GM21526 (cell line): ENCODE measurements around the gene IRF1.

Experiments
- ATAC-seq: cut with Tn5 transposase; IDR thresholded peaks from one replicate; pipeline ENCODE4 v1.9.1; 2021; ENCODE audit warnings: moderate library complexity; ENCODE audit not compliant: unreplicated experiment, low FRiP score

IRF1 gene

DNA sequence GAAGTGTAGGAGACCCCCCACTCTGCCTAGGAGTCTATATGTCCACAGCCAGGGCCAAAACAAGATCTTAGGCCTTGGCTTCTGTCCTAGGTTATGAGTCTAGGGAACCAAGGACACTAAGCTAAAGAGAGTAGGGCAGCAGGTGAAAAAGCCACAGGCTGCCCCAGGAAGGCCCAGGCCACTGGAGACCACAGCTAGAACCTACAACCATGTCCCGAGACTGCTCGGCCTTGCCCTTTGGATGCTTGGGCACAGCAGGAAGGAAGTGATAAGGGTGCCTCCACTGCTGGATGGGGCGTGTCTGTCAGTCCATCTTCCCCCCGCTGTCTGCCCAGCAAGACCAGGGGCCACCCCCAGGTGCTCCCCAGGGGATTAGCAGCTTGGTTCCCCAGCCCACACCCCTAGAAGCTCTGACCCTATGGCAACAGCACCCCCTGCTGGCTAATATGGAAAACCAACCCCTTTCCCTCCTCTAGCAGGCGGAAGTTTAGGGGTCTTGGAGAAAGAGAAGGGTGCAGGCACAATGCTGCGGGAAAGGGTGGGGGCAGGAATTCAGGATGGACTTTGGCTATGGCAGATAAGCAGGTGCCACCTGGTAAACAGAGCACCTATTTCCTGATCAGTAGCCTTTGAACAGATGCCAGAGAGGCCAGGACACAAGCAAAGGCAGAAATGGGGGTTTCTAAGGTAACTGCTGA is 10.5 kb upstream of the IRF1 start:
- ATAC-seq, result peak; percentile 35

DNA sequence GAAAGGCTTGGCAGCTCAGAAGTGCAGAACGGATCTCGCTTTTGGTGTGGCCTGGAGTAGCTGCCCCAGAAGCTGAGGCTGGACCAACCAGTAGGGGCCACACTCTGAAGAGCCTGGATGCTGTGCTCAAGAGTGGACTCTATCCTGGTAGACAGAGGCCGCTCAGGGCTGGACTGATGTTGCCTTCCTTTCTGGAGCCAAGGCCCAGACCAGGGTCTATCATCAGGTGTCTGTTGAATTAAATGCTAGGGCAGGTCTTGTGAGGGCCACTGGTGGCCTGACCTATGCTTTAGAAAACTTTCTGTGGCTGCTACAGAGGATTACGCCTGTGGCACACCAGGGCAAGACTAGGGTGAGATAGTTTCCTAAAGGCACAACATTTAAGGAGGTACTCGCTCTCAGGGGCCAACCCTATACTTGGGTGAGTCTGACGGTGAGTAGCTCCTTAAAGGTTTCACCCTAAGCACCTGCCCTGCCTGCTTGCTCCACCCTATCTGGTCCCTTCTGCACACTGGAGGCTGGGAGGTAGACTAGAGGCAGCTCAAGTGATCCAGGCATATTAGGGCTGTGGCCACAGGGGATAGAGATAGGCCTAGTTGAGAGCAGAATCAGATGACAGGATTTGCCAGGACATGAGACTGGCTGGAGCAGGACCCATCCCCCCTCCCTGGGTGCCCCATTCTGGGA is 9.8 kb upstream of the IRF1 start:
- ATAC-seq, result no peak

DNA sequence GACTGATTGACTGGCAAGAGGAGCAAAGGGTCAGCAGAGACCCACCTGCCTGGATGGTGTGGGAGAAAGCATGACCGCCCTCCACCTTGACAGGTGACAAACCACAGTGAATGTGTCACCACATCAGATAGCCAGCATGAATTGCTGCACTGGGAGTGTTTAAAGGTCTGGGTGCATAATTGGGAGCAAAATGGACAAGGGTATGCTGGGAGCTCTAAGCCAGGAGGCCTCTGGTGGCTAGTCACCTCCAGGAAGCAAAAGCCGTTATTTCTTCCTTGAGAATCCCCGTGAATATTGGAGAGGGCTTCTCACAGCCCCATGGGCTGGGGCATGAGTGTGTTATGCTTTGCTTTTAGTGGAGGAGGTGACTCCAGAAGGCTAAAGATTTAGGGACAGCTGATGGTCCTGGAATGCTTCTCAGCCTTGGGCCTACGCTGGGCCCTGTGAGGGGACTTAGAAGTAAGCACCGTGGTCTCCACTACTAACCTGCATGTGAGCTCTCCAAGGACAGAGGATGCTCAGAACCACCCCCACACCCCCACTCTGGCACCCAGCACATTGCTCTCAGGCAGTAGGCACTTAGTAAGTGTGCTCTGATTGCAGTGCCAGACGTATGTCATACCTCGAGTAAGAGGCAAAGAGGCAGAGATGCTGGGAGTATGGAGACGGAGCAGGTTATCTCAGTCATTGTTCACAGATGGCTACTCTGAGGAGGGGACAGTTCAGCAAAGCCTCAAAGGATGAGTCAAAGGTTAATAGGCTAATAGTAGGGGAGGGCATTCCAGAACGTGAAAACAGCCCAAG is 9.1 kb upstream of the IRF1 start:
- ATAC-seq, result no peak

DNA sequence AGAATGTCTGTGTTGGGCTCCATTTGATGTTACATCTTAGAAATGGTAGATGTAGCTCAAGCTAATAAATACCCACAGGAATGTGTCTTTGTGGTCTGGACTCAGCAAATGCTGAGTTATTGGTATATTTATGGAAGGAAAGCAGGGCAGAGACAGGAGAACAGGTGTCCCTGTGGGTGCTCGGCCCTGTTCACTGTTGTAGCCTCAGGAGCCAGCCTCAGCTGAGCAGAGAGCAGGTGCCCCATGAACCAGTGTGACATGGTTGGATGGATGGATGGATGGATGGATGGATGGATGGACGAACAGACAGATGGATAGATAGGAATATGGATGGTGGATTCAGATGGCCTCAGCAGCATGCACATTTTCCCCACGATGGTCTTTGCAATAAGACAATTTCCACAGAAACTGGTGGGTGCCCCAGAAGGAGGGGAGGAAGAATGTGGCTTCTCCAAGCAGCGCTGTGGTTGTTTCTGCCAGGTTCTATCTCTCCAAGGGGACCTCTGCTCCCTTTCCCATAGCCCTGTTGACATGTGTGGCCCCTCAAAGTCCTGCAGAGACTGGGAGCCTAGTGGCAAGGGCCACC is 8.2 kb upstream of the IRF1 start:
- no peak for ATAC-seq

DNA sequence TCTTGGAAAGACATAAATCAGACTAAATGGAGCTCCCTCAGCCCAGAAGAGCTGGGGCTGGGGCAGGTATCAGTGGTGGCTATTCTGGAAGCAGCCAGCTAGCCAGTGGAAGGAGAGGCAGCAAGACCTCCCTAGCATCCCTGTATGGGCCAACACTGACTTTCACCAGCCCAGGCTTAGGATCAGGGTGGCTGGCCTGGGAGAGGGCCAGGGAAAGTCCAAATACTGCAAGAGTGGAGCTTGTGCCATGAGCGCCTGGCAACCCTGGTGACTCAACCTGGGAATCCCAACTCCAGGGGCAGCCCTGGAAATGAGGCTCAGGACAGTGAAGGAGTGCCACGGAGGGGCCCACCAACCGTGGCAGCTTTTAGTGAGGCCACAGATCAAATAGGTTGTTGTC is 7.6 kb upstream of the IRF1 start:
- no peak for ATAC-seq

DNA sequence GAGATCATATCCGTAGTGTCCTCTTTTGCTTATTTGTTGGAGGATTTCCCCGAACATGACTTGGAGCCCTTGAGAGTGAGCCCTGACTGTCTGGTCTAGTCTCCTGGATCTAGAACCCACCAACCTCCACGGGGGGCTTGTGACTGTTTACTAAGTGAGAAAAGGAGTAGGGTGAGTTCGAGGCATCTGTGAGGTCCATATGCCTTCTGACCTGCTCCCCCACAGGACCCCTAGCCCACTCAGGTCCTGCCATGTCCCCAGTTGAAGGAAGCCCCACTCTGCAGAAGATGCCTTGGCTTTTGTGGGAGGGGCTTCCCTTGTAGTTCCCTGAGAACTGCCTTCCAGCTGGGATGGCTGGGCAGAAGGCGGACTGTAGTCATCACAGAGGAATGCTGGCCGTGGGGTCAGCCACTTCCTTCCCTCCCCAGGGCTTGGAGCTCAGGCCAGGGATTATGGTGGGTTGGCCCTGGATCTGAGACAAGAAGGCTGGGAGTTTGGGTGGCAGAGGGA is 7.0 kb upstream of the IRF1 start:
- no peak for ATAC-seq

DNA sequence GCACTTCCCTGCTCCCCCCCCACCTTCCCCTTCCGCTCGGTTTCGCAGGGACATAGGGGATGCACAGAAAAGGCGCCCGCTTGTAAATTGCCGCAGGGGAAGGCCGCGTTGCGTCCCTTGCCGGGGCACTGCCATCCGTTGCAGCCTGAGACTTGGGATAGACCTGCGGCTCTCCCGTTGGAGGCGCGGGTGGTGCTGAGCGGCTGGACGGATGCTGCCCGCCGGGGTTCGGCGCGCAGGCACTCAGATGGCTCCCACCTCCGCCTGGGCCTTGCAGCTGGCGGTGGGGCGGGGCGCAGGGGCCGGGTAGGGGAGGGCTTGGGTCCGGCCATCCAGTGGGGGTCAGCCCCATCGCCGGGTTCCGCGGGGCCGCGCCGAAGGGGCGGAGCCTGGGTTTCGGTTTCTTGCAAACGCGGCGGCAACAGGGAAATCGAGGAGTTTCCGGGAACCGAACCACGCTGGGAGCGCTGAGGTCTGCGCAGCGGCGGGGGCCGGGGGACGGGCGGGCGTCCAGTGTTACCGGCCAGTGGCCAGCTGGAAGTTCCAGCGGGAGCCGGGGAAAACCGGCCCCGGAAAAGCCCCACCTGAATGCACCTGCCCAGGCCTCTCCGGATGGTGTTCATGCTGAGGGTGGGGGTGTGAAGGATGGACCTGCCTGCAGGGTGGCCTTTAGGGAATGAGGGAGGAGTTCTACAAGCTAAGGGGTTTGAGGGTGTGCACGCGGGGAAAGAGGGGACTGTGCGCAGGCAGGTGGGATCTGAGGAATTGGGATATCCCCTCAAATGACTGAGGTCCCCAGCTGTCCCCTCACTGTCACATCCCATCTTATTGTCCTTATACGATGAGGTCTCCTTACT is 6.3 kb upstream of the IRF1 start:
- peak; percentile 42 for ATAC-seq

DNA sequence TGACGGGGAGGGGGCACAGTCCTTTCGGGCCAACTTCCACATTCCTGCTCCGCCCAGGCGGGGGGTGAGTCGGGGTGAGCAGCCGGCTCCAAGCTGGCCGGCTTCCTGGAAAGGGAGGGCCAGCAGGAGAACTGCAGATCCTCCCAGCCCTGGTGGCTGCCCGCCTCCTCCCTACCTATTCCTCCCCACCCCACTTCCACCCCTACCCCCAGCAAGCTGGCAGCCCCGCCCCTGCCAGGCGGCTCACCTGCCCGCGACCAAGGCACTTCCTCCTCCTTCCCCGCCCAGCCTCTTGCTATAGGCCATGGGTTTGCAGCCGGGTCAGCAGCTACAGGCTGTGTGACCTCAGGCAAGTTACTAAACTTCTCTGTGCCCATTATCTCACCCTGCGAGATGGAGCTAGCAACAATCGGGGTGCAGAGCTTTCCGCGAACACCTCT is 5.6 kb upstream of the IRF1 start:
- peak; percentile 35 for ATAC-seq

DNA sequence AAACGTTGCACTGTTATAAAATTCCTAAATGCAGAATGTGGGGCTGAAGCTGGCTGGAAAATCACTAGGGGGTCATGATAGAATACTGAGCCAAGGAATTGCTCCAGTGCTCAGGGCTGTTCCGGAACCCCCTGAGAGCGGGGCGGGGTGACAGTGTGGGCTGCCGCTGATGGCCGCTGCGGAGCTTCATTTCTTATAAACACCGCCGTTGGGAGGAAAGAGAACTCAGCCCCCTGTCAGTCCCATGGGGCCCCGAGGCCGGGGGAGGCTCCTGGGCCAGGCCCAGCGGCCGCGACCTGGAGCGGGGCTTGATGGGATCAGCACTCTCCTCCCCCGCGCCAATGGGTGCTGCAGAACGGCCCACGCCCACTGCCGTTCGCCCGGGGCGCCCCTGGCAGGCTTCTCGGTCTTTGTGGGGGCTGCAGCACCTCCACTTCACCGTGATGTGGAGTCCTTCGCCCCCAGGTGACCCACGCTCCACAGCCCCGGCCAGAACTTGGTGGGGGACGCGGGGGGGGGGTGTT is 5.2 kb upstream of the IRF1 start:
- no peak for ATAC-seq

DNA sequence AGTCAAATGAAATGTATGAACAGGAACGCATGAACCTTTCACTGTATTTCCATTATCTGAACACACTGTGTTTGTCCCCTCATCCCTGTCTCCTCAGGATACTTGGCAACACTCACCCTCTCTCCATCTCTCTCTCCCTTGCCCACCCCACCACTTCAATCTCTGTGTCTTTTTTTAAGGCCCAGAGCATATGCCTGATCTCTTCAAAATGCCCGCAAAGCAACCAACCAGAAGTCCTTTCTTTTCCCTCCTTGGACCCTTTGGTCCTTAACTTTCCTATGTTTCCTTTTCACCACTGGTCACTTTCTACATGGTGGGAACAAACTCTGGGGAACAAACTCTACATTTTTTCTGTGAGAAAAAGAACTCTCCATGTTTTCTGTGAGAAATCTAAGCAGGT is 3.2 kb upstream of the IRF1 start:
- ATAC-seq, result no peak

DNA sequence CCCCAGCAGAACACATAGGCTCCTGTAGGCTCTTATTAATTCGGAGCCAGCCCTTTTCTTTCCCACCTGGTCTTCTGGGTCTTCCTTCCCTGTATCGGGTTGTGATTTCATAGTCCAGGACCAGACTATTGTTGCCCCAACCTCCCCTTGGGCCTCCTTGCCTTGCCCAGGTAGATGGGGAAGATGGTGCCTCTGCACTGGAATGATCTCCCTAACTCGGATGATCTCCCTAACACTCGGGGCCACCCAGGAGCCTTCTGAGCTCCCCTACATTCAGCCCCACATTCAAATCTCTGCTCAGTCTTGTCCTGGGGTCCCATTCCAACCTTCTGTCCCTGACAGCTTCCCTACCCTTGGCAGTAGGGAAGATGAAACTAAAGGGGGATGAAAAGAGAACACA is 2.7 kb upstream of the IRF1 start:
- ATAC-seq, result no peak

DNA sequence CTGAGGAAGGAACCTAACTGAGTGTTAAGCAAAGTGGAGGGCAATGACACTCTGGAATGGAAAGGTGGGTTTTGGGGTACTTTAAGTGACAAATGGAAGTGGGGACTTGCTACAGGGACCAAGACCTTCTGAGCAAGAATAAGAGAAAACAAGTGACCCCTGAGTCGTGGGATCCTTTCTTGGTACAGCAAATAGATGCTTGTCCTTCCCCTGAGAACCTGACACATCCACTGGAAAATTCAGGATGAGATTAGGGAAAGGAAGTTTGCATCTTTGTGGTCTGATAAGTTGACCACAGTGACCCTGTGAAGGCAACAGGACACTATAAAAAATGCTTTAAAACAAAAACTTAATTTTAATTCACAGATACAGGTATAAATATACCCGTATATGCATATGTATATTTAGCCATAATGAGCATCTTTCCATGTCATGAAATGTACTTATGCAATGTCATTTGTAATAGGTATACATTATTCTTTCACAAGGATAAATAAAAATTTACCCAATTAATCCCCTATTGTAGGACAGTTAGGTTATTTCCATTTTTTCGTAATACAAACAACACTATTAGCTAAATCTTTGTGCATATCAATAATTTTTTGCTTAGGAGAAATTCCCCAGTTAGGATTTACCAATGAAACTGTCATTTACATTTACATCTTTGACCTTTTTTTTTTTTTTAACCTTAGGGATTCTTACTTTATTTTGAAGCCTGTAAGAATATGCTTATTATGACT is 2.0 kb upstream of the IRF1 start:
- ATAC-seq, result no peak

DNA sequence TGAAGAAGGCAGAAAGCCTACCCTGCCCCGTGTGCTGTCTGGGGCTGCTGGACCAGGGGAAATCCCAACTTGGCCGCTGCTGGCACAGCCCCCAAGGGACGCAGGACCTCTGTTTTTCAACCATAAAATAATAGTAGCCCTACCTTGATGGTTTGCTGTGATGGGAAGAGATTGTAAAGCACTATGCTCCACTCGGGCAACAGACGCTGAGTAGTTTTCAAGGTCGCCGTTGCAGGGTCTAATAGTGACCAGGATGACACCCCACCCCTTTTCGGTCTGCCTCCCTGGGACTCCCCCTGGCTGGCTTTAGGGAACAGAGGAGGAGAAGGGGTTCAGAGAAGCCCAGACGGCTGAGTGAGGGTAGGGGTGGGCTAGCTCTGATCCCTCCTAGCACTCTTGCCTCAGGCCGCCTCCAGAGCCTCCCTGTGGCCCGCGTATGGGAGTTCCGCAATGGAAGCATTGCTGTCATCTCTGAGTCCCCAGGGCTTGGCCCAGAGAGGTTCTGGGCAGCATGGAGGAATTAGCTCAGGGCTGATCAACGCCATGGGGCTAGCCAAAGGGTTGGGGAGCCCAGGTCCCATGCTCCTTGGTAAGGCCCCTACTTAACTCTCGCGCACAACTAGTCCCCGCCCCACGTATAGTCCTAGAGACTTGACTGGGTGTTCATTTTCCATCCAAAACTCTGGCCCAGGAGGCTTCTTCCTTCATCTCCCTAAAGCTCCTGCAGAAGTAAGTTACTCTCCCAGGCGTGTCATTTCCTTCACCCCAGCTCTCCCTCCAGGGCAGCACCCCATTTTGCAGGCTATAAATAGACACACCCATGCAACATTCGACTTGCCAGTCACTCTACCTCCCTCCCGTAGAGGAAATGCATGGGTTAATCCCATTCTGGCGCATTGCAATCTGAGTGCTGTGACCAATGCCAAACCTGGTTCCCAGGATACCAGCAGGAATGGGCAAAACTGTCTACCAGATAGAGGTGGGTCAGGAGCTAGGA is 1.1 kb upstream of the IRF1 start:
- peak; percentile 17 for ATAC-seq

DNA sequence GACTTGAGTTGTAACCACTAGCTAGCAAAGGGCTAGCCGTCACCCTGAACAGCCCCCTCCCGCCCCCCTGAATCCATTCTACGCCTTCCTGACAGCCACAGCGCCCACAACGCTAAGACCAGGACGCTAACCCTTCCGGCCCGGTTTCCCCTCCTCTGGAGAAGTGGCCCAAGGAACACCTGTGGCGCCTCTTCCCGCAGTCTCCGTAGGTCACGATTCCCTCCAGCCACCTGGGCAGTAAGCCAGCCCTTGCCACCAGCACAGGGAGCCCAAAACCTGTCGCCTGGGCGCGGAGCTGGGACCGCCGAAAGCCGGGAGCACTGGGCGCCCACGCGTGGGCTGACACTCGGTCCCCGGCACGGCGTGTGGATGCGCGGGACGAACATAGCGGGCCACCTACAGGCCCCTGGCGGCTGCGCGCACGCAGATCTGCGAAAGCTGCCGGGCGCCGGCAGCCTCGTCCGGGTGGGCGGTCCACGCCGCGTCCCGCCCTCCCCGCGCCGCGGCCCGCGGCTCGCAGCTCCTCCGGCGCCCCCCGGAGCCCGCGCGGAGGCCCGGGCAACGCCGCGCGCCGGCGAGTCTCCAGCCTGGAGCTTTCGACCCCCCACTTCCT is 596 bp downstream of the IRF1 start:
- ATAC-seq, result peak; percentile 17

DNA sequence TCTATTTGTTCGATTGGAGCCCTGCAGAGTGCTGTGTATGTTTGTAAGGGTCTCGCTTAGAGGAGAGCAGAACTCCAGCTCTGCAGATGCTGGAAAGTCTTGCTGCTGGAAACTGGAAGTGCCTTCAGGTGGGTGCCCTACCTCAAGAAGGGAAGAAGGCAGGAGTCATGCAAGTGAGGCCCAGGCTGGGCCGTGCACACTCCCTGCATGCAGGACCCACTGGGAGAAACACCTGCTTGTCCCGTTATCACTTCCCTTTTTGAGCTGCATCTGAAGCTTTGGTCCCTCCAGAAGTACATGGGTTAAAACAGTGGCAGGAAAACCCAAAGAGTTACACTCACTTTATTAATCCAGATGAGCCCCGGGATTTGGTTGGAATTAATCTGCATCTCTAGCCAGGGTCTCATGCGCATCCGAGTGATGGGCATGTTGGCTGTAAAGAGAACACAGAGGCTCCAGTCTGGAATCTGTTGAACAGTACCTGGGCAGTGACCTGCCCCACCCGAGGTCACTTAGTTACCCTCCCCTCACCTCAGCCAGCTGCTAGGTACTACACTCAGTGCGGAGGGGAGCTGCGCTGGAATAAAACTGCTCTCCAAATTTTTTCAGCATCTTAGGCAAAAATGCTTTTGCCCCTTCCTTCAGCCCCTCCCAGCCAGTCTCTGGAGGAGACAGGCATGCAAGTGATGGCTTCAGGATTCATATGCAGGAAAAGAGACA is 1.4 kb downstream of the IRF1 start:
- ATAC-seq, result no peak

DNA sequence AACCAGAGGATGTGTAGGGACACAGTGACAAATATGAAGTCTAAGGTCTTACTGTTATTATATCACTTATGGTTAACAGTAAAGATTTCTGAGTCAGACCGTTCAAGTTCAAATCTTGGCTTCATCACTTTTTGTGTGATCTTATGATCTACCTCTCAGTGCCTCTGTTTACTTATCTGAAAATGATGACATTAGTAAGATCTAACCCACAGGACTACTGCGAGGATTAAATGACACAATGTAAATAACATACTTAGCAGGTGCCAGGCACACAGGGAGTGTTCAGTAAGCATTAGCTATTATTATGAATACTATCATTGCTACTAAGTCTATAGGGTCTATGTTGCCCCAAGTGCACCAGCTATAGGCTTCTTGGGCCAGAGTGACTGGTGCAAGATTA is 2.0 kb downstream of the IRF1 start:
- no peak for ATAC-seq
